Suprapubic skin (tissue), 4 donors: ENCODE data around the gene CHRM2. TPM values are rescaled to one million over a fixed set of nuclear protein-coding genes. Genes with fewer than 3 reads are reported as not detected.

Experiments used
- DNase-seq, 2 donors: peaks; one replicate each; pipeline ENCODE4 v3.0.0-alpha.2; 2019; ENCODE audit warnings: low spot score in 2 of 2
- H3K27ac ChIP-seq: fragments of 200-600 bp; sonication (generic); one replicate; pipeline ENCODE4 v1.5.1; 2019
- H3K27me3 ChIP-seq: fragments of 200-600 bp; sonication (generic); one replicate; pipeline ENCODE4 v1.5.1; 2019
- H3K36me3 ChIP-seq: fragments of 200-600 bp; sonication (generic); one replicate; pipeline ENCODE4 v1.5.1; 2019
- H3K4me1 ChIP-seq: fragments of 200-600 bp; sonication (generic); one replicate; pipeline ENCODE4 v1.5.1; 2019
- H3K4me3 ChIP-seq: fragments of 200-600 bp; sonication (generic); one replicate; pipeline ENCODE4 v1.5.1; 2019; ENCODE audit warnings: mild to moderate bottlenecking
- H3K9me3 ChIP-seq: fragments of 200-600 bp; sonication (generic); one replicate; pipeline ENCODE4 v1.5.1; 2019
- CTCF ChIP-seq, 2 donors: fragments of 200-600 bp in 1 of 2; fragments of 450-650 bp in 1 of 2; sonication (generic) in 1 of 2; IDR thresholded peaks; one replicate each; pipeline ENCODE4 v1.5.1; 2016 to 2019; ENCODE audit warnings: antibody characterized with exemption in 2 of 2, mild to moderate bottlenecking in 1 of 2, moderate library complexity in 1 of 2
- EP300 ChIP-seq: sonication (generic); formaldehyde crosslinking; IDR thresholded peaks from one replicate; pipeline ENCODE4 v1.6.1; 2017; ENCODE audit warnings: antibody characterized with exemption
- POLR2A ChIP-seq, 2 donors: fragments of 450-650 bp; IDR thresholded peaks; one replicate each; pipeline ENCODE4 v1.6.1; 2017; ENCODE audit warnings: antibody characterized with exemption in 2 of 2, mild to moderate bottlenecking in 2 of 2, moderate library complexity in 2 of 2
- POLR2AphosphoS5 ChIP-seq, 3 donors: sonication (generic); formaldehyde crosslinking; IDR thresholded peaks; one replicate each; pipeline ENCODE4 v1.6.1; 2017; ENCODE audit warnings: antibody characterized with exemption in 3 of 3
- WGBS: methylation state at CpG from one replicate; pipeline ENCODE4 v1.1.5; 2018; 5-methylcytosine and 5-hydroxymethylcytosine counted together
- total RNA-seq, 4 donors: library from RNA; depleted of rRNA; stranded (reverse); fragments of >200 nt; gene quantifications; one replicate each; pipeline ENCODE4 v1.1.0, GENCODE V29; 2016

The CHRM2 gene
- total RNA-seq, 4 donors from 2014 or later: 0.23 to 0.47 TPM; not detected in 2

DNA sequence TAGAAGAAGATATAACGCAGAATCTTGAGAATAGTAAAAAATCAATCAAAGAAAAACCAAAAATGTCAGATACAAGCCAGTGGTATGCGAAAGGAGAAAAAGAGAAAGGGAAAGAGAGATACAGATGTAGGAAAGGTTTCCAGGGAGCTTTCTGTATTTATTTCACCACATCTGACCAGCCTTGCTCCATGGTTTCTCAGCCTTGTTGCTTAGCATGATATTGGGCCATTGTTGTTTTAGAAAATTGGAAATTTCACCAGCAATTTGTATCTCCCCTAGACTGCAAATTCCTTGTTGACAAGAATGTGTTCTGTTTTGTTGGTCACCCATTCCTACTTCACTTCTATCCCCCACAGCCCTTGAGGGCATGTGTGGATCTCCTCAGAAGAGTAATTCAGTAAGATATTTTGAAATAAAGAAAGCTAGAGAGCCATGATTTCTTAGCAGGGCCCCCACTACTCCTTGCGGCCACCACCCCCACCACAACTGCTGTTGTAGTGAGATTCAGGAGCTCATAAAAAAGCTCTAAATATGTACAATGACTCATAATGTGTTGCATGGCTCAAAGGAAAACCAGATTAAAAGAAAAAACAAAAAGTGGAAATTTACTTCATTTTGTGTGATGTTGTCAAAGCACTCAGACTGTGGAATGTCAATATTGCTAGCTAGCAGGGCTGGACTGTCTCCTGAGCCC is 138.7 kb downstream of the CHRM2 start:
- H3K4me1 ChIP-seq: no peaks in the 10 kb centered on the region
- H3K36me3 ChIP-seq: no peaks in the 10 kb centered on the region
- DNase-seq: no peak
- no peaks in the 10 kb centered on the region for H3K27me3 ChIP-seq
- 65% methylated on average over 3 of the region's 3 CpGs for WGBS
- H3K9me3 ChIP-seq: no peaks in the 10 kb centered on the region
- no peak overlapping the region for H3K4me3 ChIP-seq
- no peak for TF ChIP-seq POLR2AphosphoS5 (IDR thresholded peaks at IDR 0.05)
- no peak for TF ChIP-seq POLR2A (IDR thresholded peaks at IDR 0.05)
- TF ChIP-seq EP300: no peak
- TF ChIP-seq CTCF (IDR thresholded peaks at IDR 0.05): no peak
- no peak overlapping the region for H3K27ac ChIP-seq

DNA sequence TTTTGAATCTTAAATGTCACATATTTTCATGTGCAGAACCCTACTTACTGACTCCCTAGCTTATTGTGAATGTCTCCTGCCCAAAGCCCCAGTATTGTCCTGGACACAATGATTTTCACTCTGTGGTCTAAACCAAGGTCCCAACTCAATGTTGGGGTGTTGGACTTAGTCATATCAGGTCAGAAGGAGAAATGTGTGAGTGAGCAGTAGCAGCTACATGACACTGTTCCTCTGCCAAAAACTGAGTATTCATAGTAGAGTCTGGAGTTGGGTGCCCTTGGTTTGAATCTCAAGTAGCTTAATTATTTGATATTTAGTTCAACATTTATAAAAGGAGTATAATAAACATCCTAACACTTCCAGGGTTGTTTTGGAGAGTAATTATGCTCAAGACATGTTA is 141.0 kb downstream of the CHRM2 start:
- Histone ChIP-seq H3K4me3 (no peak overlapping the region), H3K36me3 (no peaks in the 10 kb centered on the region), H3K9me3 (no peaks in the 10 kb centered on the region), H3K4me1 (no peaks in the 10 kb centered on the region), H3K27ac (no peak overlapping the region), H3K27me3 (no peaks in the 10 kb centered on the region)
- TF ChIP-seq POLR2A (IDR thresholded peaks at IDR 0.05): no peak
- TF ChIP-seq EP300: no peak
- no peak for TF ChIP-seq CTCF (IDR thresholded peaks at IDR 0.05)
- no peak for TF ChIP-seq POLR2AphosphoS5 (IDR thresholded peaks at IDR 0.05)
- no peak for DNase-seq

DNA sequence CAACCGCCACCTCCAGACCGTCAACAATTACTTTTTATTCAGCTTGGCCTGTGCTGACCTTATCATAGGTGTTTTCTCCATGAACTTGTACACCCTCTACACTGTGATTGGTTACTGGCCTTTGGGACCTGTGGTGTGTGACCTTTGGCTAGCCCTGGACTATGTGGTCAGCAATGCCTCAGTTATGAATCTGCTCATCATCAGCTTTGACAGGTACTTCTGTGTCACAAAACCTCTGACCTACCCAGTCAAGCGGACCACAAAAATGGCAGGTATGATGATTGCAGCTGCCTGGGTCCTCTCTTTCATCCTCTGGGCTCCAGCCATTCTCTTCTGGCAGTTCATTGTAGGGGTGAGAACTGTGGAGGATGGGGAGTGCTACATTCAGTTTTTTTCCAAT is 146.6 kb downstream of the CHRM2 start:
- TF ChIP-seq POLR2A (IDR thresholded peaks at IDR 0.05): no peak
- TF ChIP-seq EP300: no peak
- TF ChIP-seq POLR2AphosphoS5 (IDR thresholded peaks at IDR 0.05): no peak
- no peak for TF ChIP-seq CTCF (IDR thresholded peaks at IDR 0.05)
- Histone ChIP-seq H3K4me1 (no peaks in the 10 kb centered on the region), H3K27me3 (no peaks in the 10 kb centered on the region), H3K9me3 (no peaks in the 10 kb centered on the region), H3K36me3 (no peaks in the 10 kb centered on the region), H3K4me3 (no peak overlapping the region), H3K27ac (no peak overlapping the region)
- WGBS: 100% methylated on average over 3 of the region's 3 CpGs
- no peak for DNase-seq

DNA sequence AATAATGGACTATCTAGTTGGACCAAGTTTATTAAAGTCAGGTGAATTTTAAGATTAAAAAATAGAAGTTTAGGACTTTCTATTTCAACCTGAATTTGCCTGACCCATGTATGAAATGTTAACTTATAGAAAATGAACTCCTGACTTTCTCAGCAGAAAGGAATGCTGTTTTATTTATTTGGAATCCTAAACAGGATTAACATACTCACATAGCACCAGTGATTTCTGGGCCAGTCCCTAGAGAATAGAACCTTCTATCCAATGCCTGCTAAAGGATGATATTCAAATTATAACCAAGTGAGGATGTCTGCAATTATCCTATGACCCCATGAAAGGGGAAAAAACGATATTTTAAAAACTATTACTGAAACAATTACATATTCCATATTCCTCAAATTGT is 148.8 kb downstream of the CHRM2 start:
- TF ChIP-seq EP300 (no peak), POLR2A (IDR thresholded peaks at IDR 0.05) (no peak), POLR2AphosphoS5 (IDR thresholded peaks at IDR 0.05) (no peak), CTCF (IDR thresholded peaks at IDR 0.05) (no peak)
- 45% methylated on average over 1 of the region's 1 CpG for WGBS
- H3K4me3 ChIP-seq: no peak overlapping the region
- H3K4me1 ChIP-seq: no peaks in the 10 kb centered on the region
- H3K27ac ChIP-seq: no peak overlapping the region
- H3K9me3 ChIP-seq: no peaks in the 10 kb centered on the region
- no peaks in the 10 kb centered on the region for H3K36me3 ChIP-seq
- no peak for DNase-seq
- H3K27me3 ChIP-seq: no peaks in the 10 kb centered on the region

GRCh38 chr7:137018468-137018867 is 150.0 kb downstream of the CHRM2 start:
- H3K27ac ChIP-seq: no peak overlapping the region
- H3K9me3 ChIP-seq: no peaks in the 10 kb centered on the region
- 67% methylated on average over 3 of the region's 3 CpGs for WGBS
- no peaks in the 10 kb centered on the region for H3K4me1 ChIP-seq
- TF ChIP-seq CTCF (IDR thresholded peaks at IDR 0.05) (no peak), EP300 (no peak), POLR2A (IDR thresholded peaks at IDR 0.05) (no peak), POLR2AphosphoS5 (IDR thresholded peaks at IDR 0.05) (no peak)
- H3K4me3 ChIP-seq: no peak overlapping the region
- no peak for DNase-seq
- no peaks in the 10 kb centered on the region for H3K36me3 ChIP-seq
- no peaks in the 10 kb centered on the region for H3K27me3 ChIP-seq
